ENCODE measurements around the gene GLMN. TPM values are rescaled to one million over a fixed set of nuclear protein-coding genes. Genes with fewer than 3 reads are reported as not detected.

GLMN gene
- total RNA-seq, 1 donor from 2014 or later = 24.8 TPM

Other genes with a start within 250 kb of the GLMN start
- gene SETSIP, start 223.6 kb downstream of the GLMN start, total RNA-seq (ENCODE audit: insufficient read depth, low replicate concordance) = not detected
- gene BTBD8, start 218.6 kb downstream of the GLMN start, total RNA-seq (ENCODE audit: insufficient read depth, low replicate concordance) = 13.2 TPM
- not detected for gene C1orf146, start 81.1 kb downstream of the GLMN start, total RNA-seq (ENCODE audit: insufficient read depth, low replicate concordance)
- 13.2 TPM for gene RPAP2, start 72 bp upstream of the GLMN start, total RNA-seq (ENCODE audit: insufficient read depth, low replicate concordance)
- gene GFI1, start 187.9 kb upstream of the GLMN start, total RNA-seq (ENCODE audit: insufficient read depth, low replicate concordance) = 3.6 TPM

All from umbilical cord (tissue), 1 donor.